HG02870 (cell line): Measurements from ENCODE around the gene NR4A1.
"Not testable (repeated sequence)": the region's sequence is repeated elsewhere in the genome, so short reads cannot be mapped to it uniquely, and the experiment has no call there.

ENCODE experiments used
- ATAC-seq: cut with Tn5 transposase; IDR thresholded peaks from one replicate; pipeline ENCODE4 v1.9.1; 2021; ENCODE audit warnings: mild to moderate bottlenecking, moderate library complexity; ENCODE audit not compliant: unreplicated experiment

Gene NR4A1

GRCh38 chr12:52091869-52092268 is 40.6 kb downstream of the NR4A1 start:
- no peak for ATAC-seq

- ATAC-seq: no peak
Observed at GRCh38 chr12:52093346-52093745, 42.1 kb downstream of the NR4A1 start.

- no peak for ATAC-seq
Observed at GRCh38 chr12:52096332-52097044, 45.2 kb downstream of the NR4A1 start.

- ATAC-seq: no peak
Observed at GRCh38 chr12:52097045-52097666, 45.9 kb downstream of the NR4A1 start.

GRCh38 chr12:52104431-52105089 is 53.3 kb downstream of the NR4A1 start:
- not testable (repeated sequence) for ATAC-seq
